NB4 (cell line): ENCODE results near the gene CAMTA1.

Source experiments
- DNase-seq: peaks from one replicate; pipeline ENCODE4 v3.0.0; 2010; ENCODE audit warnings: low read depth
- H3K4me3 ChIP-seq: one replicate; pipeline ENCODE4 v1.5.1; 2011; ENCODE audit warnings: mild to moderate bottlenecking, low read depth, low read length, moderate library complexity
- CTCF ChIP-seq: IDR thresholded peaks from one replicate; pipeline ENCODE4 v1.5.1; 2012; ENCODE audit warnings: low read depth, low read length
- MAX ChIP-seq: IDR thresholded peaks from 2 replicates; pipeline ENCODE4 v1.6.1; 2011; ENCODE audit warnings: low read depth, low read length
- MYC ChIP-seq: IDR thresholded peaks from 2 replicates; pipeline ENCODE4 v1.6.1; 2011; ENCODE audit warnings: low read depth, low read length
- POLR2A ChIP-seq: IDR thresholded peaks from 2 replicates; pipeline ENCODE4 v1.6.1; 2011; ENCODE audit warnings: mild to moderate bottlenecking; ENCODE audit not compliant: insufficient read length; ENCODE audit errors: extremely low read depth

Gene CAMTA1

GRCh38 chr1:6870571-6870970 lies 85.3 kb downstream of the CAMTA1 start:
- DNase-seq: no peak
- H3K4me3 ChIP-seq: no peak overlapping the region
- TF ChIP-seq MYC (no peak), POLR2A (no peak), MAX (no peak), CTCF (no peak)

GRCh38 chr1:6871300-6871972 lies 86.2 kb downstream of the CAMTA1 start:
- H3K4me3 ChIP-seq: no peak overlapping the region
- DNase-seq: no peak
- TF ChIP-seq POLR2A (no peak), MAX (no peak)

- H3K4me3 ChIP-seq: no peak overlapping the region
- TF ChIP-seq CTCF: no peak
Measured at GRCh38 chr1:6872573-6873261, 87.5 kb downstream of the CAMTA1 start.

GRCh38 chr1:6873298-6874015 lies 88.2 kb downstream of the CAMTA1 start:
- H3K4me3 ChIP-seq: no peak overlapping the region
- TF ChIP-seq CTCF (no peak), POLR2A (no peak), MAX (no peak), MYC (no peak)
- no peak for DNase-seq

More at GRCh38 chr1:6872573-6873261, 87.5 kb downstream of the CAMTA1 start:
- no peak for DNase-seq

- no peak for DNase-seq
- TF ChIP-seq MAX (no peak), POLR2A (no peak), CTCF (no peak), MYC (no peak)
- no peak overlapping the region for H3K4me3 ChIP-seq
Measured at GRCh38 chr1:6874298-6874697, 89.0 kb downstream of the CAMTA1 start.

GRCh38 chr1:6880951-6881690 lies 95.9 kb downstream of the CAMTA1 start:
- TF ChIP-seq CTCF (no peak), POLR2A (no peak), MYC (no peak), MAX (no peak)
- DNase-seq: no peak
- H3K4me3 ChIP-seq: no peak overlapping the region
